Measurements from ENCODE around the gene NAPG. TPM values are rescaled to one million over a fixed set of nuclear protein-coding genes. Genes with fewer than 3 reads are reported as not detected.
"Not testable (repeated sequence)": the region's sequence is repeated elsewhere in the genome, so short reads cannot be mapped to it uniquely, and the experiment has no call there.

Gene NAPG
- total and polyA plus RNA-seq, 2 donors (not counting 3 experiments of a cell fraction or from before 2014, with no cell fraction given) = 10.8 to 34.1 TPM

DNA sequence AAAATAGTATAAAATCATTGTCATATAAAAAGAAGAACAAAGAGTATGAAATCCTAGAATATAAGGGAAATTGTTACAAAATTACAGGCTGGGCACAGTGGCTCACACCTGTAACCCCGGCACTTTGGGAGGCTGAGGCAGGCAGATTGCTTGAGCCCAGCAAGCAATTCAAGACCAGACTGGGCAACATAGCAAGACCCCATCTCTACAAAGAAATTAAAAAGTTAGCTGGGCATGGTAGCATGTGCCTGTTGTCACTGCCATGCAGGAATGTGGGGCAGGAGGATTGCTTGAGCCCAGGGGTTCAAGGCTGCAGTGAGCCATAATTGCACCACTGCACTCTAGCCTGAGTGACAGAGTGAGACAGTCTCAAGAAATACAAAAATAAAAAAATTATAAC is 44.8 kb downstream of the NAPG start:
- Histone ChIP-seq H3K36me3 (ENCODE audit: control insufficient read depth in 2 of 2, extremely low read depth in 1 of 2, insufficient read depth in 2 of 2, low read length in 2 of 2) (no peaks in the 10 kb centered on the region), H3K9me1 (replicated peaks; ENCODE audit: control insufficient read depth, extremely low read depth, insufficient read depth, low read length) (no peaks in the 10 kb centered on the region), H3K4me1 (ENCODE audit: control insufficient read depth, extremely low read depth, insufficient read depth, low read length) (no peaks in the 10 kb centered on the region), H3K4me2 (ENCODE audit: insufficient read depth, low read length) (no peak overlapping the region), H3K79me2 (ENCODE audit: control insufficient read depth, insufficient read depth, low read length) (no peaks in the 10 kb centered on the region), H3K4me3 (replicated peaks in 1 of 3; ENCODE audit: insufficient read depth in 1 of 3, low read depth in 1 of 3, low read length in 3 of 3) (no peak overlapping the region), H3K9me3 (replicated peaks; ENCODE audit: control insufficient read depth, insufficient read depth, low read length) (no peaks in the 10 kb centered on the region), H3K9ac (replicated peaks; ENCODE audit: extremely low read depth, insufficient read depth, low read length) (no peak overlapping the region), H2AFZ (ENCODE audit: low read depth, low read length) (no peak overlapping the region), H3K27me3 (ENCODE audit: control insufficient read depth in 2 of 2, insufficient read depth in 2 of 2, low read length in 2 of 2) (no peaks in the 10 kb centered on the region), H4K20me1 (replicated peaks; ENCODE audit: control insufficient read depth, extremely low read depth, insufficient read depth, low read length) (no peaks in the 10 kb centered on the region), H3K27ac (ENCODE audit: insufficient read depth, low read depth, low read length) (no peak overlapping the region)
- FAIRE-seq (no peak), DNase-seq (ENCODE audit: low read depth, low spot score) (no peak)
- TF ChIP-seq POLR2A (IDR thresholded peaks at IDR 0.05; ENCODE audit: low read depth, low read length) = no peak
- TF ChIP-seq, protein P1, sequence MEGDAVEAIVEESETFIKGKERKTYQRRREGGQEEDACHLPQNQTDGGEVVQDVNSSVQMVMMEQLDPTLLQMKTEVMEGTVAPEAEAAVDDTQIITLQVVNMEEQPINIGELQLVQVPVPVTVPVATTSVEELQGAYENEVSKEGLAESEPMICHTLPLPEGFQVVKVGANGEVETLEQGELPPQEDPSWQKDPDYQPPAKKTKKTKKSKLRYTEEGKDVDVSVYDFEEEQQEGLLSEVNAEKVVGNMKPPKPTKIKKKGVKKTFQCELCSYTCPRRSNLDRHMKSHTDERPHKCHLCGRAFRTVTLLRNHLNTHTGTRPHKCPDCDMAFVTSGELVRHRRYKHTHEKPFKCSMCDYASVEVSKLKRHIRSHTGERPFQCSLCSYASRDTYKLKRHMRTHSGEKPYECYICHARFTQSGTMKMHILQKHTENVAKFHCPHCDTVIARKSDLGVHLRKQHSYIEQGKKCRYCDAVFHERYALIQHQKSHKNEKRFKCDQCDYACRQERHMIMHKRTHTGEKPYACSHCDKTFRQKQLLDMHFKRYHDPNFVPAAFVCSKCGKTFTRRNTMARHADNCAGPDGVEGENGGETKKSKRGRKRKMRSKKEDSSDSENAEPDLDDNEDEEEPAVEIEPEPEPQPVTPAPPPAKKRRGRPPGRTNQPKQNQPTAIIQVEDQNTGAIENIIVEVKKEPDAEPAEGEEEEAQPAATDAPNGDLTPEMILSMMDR (IDR thresholded peaks at IDR 0.05; ENCODE audit: extremely low read depth in 1 of 2, insufficient read depth in 1 of 2, low read depth in 1 of 2, low read length in 2 of 2) = no peak
- TF ChIP-seq JUN (IDR thresholded peaks at IDR 0.05; ENCODE audit: borderline replicate concordance, insufficient read depth, insufficient read length, low read depth) = no peak
- BruUV-seq (replicated peaks) = no TSS peak
- dilution Hi-C loops (cut with MboI; ENCODE audit: extremely low pct_ligation_motif_present, low sequenced_read_pairs) (no loop called here), intact Hi-C loops (cut with micrococcal nuclease) (no loop called here)
- POLR2A ChIA-PET = no interaction called here
- CTCF ChIA-PET = no interaction called here

DNA sequence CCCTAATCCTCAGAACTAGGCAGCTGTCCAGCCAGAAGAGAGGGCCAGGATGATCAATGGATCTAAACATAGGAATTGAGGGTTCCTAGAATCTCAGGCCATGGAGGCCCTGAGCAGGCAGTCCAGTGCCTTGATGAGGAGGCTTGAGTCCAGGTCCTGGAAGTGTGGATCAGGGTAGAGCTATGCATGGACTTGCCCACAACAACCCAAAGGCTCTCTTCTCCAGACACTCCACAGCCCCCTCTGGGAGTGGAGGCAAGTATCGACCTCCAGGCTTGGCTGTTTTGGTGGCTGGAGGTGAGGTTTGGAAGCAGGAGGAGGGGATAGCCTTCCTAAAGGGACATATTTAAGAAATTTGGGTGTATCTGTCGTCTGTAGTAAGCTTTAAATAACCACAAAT is 45.7 kb downstream of the NAPG start:
- Histone ChIP-seq H2AFZ (ENCODE audit: low read depth, low read length) (no peak overlapping the region), H3K79me2 (ENCODE audit: control insufficient read depth, insufficient read depth, low read length) (no peaks in the 10 kb centered on the region), H3K36me3 (ENCODE audit: control insufficient read depth in 2 of 2, extremely low read depth in 1 of 2, insufficient read depth in 2 of 2, low read length in 2 of 2) (no peaks in the 10 kb centered on the region), H3K4me3 (replicated peaks in 1 of 3; ENCODE audit: insufficient read depth in 1 of 3, low read depth in 1 of 3, low read length in 3 of 3) (no peak overlapping the region), H3K4me1 (ENCODE audit: control insufficient read depth, extremely low read depth, insufficient read depth, low read length) (no peaks in the 10 kb centered on the region), H3K9me1 (replicated peaks; ENCODE audit: control insufficient read depth, extremely low read depth, insufficient read depth, low read length) (no peaks in the 10 kb centered on the region), H3K9ac (replicated peaks; ENCODE audit: extremely low read depth, insufficient read depth, low read length) (no peak overlapping the region), H3K27me3 (ENCODE audit: control insufficient read depth in 2 of 2, insufficient read depth in 2 of 2, low read length in 2 of 2) (no peaks in the 10 kb centered on the region), H3K4me2 (ENCODE audit: insufficient read depth, low read length) (no peak overlapping the region), H3K27ac (ENCODE audit: insufficient read depth, low read depth, low read length) (no peak overlapping the region), H3K9me3 (replicated peaks; ENCODE audit: control insufficient read depth, insufficient read depth, low read length) (no peaks in the 10 kb centered on the region), H4K20me1 (replicated peaks; ENCODE audit: control insufficient read depth, extremely low read depth, insufficient read depth, low read length) (no peaks in the 10 kb centered on the region)
- DNase-seq (ENCODE audit: low read depth, low spot score) (no peak), FAIRE-seq (no peak)
- POLR2A ChIA-PET = no interaction called here
- TF ChIP-seq, protein P1 (IDR thresholded peaks at IDR 0.05; ENCODE audit: extremely low read depth in 1 of 2, insufficient read depth in 1 of 2, low read depth in 1 of 2, low read length in 2 of 2) = no peak
- TF ChIP-seq EZH2 (IDR thresholded peaks at IDR 0.05; ENCODE audit: borderline replicate concordance, low read depth, low read length, severe bottlenecking) (no peak), POLR2A (IDR thresholded peaks at IDR 0.05; ENCODE audit: low read depth, low read length) (no peak), JUN (IDR thresholded peaks at IDR 0.05; ENCODE audit: borderline replicate concordance, insufficient read depth, insufficient read length, low read depth) (no peak), MYC (IDR thresholded peaks at IDR 0.05; ENCODE audit: low read depth, low read length) (no peak)
- TF ChIP-seq, protein P2, sequence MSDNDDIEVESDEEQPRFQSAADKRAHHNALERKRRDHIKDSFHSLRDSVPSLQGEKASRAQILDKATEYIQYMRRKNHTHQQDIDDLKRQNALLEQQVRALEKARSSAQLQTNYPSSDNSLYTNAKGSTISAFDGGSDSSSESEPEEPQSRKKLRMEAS (IDR thresholded peaks at IDR 0.05; ENCODE audit: insufficient read depth, insufficient read length) = no peak
- intact Hi-C loops (cut with micrococcal nuclease) = no loop called here
- CTCF ChIA-PET = interaction anchor here (0.6 to 1.5 kb wide), 5 partner anchors 11 to 950 kb away, joined by 3 to 9 read pairs (median 3); no protein-coding TSS in a partner anchor
- BruUV-seq (replicated peaks) = no TSS peak
- dilution Hi-C loops (cut with MboI; ENCODE audit: extremely low pct_ligation_motif_present, low sequenced_read_pairs) = no loop called here

DNA sequence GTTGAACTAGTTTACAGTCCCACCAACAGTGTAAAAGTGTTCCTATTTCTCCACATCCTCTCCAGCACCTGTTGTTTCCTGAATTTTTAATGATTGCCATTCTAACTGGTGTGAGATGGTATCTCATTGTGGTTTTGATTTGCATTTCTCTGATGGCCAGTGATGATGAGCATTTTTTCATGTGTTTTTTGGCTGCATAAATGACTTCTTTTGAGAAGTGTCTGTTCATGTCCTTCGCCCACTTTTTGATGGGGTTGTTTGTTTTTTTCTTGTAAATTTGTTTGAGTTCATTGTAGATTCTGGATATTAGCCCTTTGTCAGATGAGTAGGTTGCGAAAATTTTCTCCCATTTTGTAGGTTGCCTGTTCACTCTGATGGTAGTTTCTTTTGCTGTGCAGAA is 47.4 kb downstream of the NAPG start:
- H3K4me2 ChIP-seq (ENCODE audit: insufficient read depth, low read length); BruUV-seq (replicated peaks); CTCF ChIA-PET; DNase-seq (ENCODE audit: low read depth, low spot score); FAIRE-seq; H3K9ac ChIP-seq (replicated peaks; ENCODE audit: extremely low read depth, insufficient read depth, low read length); H3K27me3 ChIP-seq (ENCODE audit: control insufficient read depth in 2 of 2, insufficient read depth in 2 of 2, low read length in 2 of 2); POLR2A ChIA-PET; H3K36me3 ChIP-seq (ENCODE audit: control insufficient read depth in 2 of 2, extremely low read depth in 1 of 2, insufficient read depth in 2 of 2, low read length in 2 of 2); H3K4me3 ChIP-seq (replicated peaks in 1 of 3; ENCODE audit: insufficient read depth in 1 of 3, low read depth in 1 of 3, low read length in 3 of 3); intact Hi-C loops (cut with micrococcal nuclease); dilution Hi-C loops (cut with MboI; ENCODE audit: extremely low pct_ligation_motif_present, low sequenced_read_pairs); H3K4me1 ChIP-seq (ENCODE audit: control insufficient read depth, extremely low read depth, insufficient read depth, low read length); H3K27ac ChIP-seq (ENCODE audit: insufficient read depth, low read depth, low read length); H3K79me2 ChIP-seq (ENCODE audit: control insufficient read depth, insufficient read depth, low read length); H4K20me1 ChIP-seq (replicated peaks; ENCODE audit: control insufficient read depth, extremely low read depth, insufficient read depth, low read length); H3K9me1 ChIP-seq (replicated peaks; ENCODE audit: control insufficient read depth, extremely low read depth, insufficient read depth, low read length); H2AFZ ChIP-seq (ENCODE audit: low read depth, low read length); H3K9me3 ChIP-seq (replicated peaks; ENCODE audit: control insufficient read depth, insufficient read depth, low read length): not testable (repeated sequence)
